HG02840 (cell line): ENCODE data around the gene C11orf58.

Experiments
- ATAC-seq: cut with Tn5 transposase; IDR thresholded peaks from one replicate; pipeline ENCODE4 v1.9.1; 2021; ENCODE audit warnings: mild to moderate bottlenecking, moderate library complexity, moderate number of reproducible peaks; ENCODE audit not compliant: unreplicated experiment, low FRiP score

The C11orf58 gene

GRCh38 chr11:16767137-16767536, 28.7 kb downstream of the C11orf58 start:
- no peak for ATAC-seq

DNA sequence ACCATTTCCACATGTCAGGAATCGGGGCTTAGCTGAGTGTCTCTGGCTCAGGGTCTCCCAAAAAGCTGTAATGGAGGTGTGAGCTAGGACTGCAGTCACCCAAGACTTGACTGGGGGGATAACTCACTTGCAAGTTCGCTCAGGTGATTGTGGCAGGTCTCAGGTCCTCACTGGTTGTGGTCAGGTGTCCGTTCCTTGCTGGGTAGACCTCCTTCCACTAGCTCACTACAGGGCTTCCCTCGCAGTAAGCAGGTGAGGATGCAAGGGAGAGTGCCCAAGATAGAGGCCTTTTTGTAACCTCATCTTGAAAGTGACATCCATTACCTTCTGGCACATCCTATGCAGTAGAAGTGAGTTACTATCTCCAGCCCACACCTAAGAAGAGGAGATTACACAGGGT, 29.5 kb downstream of the C11orf58 start:
- ATAC-seq = no peak

DNA sequence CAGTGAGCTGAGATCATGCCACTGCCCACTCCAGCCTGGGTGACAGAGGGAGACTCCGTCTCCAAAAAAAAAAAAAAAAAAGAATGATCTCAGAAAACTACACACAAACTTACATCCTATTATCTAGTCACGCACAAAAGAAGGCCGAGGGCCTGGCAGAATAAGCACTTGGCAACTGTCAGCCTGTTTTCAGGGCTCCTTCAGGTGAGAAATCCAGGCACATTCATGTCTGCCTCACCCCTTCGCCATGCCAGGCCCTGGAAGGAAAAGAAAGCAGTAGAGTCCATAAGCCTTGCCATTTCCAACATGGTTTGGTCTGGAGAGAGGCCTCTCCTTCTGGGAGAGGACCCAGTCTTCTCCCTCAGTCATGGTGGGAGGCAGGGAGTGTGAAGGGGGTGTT, 30.9 kb downstream of the C11orf58 start:
- no peak for ATAC-seq

GRCh38 chr11:16770016-16770415, 31.6 kb downstream of the C11orf58 start:
- ATAC-seq = no peak

DNA sequence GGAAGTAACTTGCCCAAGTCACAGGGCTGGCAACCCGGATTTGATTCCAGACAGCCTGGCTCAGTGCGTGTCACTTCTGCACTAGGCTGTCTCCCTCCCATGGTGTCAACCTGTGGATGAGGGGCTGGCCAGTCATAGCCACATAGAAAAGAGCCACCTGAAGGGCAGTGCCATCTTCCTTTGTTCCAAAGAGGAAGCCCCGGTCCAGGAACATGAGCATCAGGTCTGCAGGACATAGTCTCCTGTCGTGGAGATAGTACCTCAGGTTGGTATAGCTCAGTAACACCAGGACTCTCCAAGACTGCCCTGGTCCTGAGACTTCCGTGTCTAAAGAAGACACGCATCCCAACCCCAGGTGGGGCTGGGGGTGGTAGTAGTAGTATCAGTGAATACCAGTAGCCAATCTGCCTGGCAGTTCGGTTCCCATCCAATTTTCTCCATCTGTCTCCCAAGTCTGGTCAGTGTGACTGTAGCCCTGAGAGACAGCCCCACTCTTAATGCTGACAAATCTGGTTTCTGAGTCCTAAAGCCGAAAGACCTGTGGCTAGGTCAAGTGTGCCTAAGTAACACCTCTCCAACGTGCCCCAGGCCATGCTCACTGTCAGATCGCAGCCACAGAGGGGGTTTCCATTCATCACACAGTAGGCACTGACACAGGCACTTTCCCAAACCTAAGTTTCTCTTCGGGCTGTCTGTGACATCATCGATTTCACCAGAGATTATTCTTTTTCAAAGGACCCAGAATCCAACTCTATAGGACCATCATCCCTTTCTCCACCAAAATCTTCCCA, 33.1 kb downstream of the C11orf58 start:
- ATAC-seq = no peak

- no peak for ATAC-seq
Observed at GRCh38 chr11:16772141-16772512, 33.7 kb downstream of the C11orf58 start.

- no peak for ATAC-seq
Observed at GRCh38 chr11:16773981-16774935, 35.8 kb downstream of the C11orf58 start.

DNA sequence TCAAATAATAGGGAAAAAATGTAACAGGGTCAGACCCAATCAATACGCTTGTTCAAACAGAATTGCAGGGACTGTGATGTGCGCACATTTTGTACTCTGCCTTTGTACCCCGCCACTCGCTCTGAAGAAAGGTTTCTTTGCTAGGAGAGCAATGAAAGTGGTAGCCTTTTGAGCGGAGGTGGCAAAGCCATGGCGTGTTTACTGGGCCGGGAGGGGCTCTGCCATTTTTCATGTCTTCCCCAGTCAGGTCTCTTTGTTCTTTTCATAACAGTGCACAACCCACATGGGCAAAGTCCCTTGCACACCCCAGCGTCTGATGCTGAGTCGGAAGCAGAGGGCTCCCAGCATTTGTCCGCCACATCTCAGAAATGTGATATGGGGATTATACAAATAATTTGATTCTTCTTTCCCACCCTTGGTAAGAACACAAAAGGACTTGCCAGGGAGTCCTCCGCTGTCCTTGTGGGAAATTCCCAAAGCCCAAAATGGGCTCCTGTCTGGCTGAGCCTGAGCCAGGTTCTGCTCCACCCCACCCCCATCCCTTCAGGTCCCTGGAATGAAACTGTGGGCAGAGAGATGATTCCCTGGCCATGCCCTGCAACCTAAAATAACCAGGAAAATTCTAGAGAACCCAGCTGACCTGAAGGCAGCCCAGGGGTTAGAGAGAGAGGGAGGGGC, 36.6 kb downstream of the C11orf58 start:
- no peak for ATAC-seq

DNA sequence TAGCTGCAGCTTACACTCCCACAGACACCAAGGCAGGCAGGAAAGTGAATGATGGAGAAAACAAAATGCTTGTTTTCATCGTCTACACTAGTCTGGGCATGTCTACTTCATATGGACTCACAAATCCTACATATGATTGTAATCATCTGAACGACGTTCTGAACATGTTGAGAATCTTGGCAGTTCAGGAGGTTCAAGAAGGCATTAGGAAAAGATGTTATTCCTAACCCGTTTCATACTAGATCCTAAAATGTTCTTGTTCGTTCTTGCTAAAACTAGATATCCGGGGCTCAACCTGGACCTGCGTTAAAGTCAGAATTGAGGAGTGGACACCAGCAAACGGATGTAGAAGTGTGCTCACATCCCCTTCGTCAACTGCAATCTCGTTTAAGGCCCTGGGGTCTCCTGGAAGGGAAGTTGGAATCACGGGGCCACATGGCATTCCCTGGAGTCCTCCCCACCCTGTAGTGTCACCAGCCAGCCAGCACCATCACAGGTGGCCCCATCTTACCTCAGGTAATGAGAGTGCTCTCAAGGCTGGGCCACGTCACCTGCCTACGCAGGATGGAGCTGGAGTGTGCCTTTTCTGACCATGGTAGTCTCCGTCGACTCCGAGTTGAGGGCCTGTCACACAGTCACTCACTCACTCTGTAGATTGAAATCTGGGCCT, 37.3 kb downstream of the C11orf58 start:
- no peak for ATAC-seq

DNA sequence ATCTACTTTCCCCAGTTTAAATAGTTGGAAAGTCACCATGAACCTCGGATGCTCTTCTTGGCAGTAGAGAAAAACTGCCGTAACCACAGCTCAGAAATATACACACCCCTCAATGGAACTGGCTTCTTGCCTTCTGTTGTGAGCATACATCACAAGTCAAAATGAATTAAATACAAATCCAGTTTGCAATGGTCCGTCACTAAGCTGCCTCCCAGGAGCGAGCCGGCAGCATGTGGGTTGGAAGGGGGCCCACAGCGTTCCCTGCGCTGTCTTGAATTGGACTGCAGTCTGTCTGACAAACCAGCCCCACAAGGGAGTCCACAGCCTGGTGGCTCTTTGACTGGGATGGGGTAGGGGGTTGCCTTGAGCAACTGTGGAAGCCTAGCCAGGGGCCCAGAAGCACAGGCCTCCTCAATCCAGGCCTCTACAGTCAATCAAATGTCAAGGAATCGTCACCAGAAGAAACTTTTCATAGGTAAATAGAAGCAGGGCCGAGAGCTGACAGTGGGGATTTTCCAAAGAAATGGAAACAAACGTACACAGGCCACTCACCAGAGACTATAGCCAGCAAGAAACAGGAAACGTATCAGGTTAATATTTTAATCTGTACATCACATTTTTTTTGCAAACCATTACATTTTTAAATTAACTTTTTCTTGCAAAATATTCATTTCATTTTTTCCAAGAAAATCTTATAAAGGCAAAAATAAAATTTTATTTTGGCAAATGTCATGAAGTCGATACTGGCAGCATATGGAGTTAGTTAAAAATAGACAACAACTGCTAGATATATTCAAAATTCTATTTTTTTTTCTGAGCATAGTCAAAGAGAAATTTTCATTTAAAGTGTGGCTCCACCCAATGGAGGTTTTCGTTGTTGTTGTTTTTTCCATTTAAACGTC, 38.5 kb downstream of the C11orf58 start:
- no peak for ATAC-seq

DNA sequence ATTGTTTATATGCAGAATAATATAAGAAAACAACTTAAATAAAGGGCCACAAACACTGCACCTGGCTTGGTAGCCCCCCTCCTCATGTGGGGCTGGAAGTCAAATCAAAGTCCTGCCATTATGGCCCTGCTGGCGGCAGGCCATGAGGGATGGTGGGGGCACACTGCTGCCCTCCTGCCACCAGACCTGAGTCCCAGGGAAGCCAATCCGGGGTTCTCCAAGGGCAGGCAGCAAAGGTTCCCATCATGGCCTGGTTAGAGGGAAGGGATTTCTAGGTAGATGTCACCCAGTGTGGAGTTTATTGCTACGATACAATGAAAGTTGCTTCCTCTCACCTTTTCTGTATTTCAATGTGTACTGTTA, 39.1 kb downstream of the C11orf58 start:
- no peak for ATAC-seq

DNA sequence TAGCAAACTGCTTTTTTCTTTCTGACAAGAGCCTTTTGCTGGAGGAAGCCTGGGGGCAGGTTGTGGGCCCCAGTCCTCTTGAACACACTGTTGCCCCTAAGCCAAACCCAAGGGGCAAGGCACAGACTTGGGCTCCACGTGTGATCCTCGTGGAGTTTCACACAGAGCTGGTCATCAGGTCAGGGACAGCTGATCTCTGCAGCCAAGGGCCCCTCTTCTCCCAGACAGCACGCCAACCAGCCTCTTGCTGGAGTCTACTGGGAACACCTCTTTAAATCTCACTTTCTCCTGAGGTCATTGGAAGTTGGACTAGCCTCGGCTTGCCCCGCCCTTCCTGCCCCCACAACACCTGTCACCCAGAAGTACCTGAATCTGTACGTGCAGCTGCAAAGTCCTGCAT, 39.8 kb downstream of the C11orf58 start:
- ATAC-seq = no peak

DNA sequence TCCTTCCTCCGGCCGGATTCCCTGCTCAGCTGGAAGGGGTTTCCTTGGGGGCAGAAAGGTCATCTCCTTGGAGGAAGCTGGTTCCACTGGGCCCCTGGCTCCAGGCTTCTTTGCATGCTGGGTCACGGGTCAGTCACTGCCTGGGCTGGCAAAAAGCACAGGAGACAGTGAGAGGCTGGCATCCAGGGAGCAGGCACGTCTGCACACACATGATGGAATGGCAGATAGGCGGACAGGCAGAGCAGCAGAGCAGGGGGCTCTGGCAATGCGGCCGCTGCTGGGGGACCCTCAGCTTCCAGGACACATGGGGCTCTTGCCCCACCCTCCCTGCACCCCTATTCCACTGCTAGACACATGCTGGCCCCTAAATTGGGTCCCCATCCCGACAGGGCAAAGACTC, 40.4 kb downstream of the C11orf58 start:
- ATAC-seq = no peak

GRCh38 chr11:16779436-16779835, 41.0 kb downstream of the C11orf58 start:
- ATAC-seq = no peak

- no peak for ATAC-seq
Observed at GRCh38 chr11:16780146-16780545, 41.7 kb downstream of the C11orf58 start.

- no peak for ATAC-seq
Observed at GRCh38 chr11:16780698-16781550, 42.5 kb downstream of the C11orf58 start.

- no peak for ATAC-seq
Observed at GRCh38 chr11:16781936-16782919, 43.8 kb downstream of the C11orf58 start.
